HG03039 (cell line): ENCODE measurements around the gene PRPF31.

ENCODE experiments used
- ATAC-seq: cut with Tn5 transposase; IDR thresholded peaks from one replicate; pipeline ENCODE4 v1.9.1; 2021; ENCODE audit warnings: mild to moderate bottlenecking, moderate library complexity; ENCODE audit not compliant: unreplicated experiment

Gene PRPF31

DNA sequence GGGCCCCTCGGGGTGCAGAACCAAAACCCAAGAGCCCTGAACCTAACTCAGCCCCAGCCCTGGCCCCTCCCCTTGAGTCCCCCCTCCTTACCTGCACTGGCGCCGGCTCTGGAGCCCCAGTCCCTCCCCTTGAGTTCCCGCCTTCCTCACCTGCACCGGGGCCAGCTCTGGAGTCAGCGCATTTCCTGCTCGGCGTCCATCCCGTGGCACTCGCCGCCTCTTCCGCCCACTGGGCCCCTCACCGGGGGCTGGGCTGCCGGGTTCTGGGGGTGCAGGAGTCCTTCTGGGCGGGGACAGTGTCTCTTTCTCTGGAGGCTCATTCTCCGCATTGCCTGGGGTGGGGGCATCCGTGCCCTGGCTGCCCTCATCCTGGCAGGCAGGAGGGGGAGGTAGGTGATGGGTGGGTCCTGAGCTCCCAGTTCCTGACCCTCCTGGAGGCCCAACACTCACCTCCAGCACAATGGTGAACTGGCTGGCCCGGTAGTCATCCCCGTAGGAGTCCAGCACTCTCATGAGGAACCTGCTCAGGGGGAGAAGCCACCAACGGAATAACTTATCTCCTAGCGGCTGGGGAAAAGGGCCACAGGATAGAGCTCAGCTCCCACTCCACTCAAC lies 7.6 kb upstream of the PRPF31 start:
- ATAC-seq = no peak

DNA sequence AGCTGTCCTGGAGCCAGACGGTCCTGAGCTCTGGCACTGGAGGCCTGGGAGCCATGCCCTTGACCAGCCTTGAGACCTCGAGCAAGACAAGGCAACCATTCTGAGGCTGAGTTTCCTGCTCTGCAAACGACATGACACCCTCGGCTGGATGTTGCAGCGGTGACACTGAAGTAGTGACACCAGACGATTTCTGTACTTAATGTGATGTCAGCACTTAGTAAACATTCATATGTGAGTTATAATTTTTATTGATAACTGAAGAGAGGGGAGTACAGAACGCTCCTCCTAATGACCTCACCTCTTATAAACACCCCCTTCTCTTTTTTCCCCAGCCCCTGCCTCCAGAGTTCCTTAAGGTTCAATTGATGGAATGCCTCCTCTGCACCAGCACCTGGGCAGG lies 7.1 kb upstream of the PRPF31 start:
- no peak for ATAC-seq

DNA sequence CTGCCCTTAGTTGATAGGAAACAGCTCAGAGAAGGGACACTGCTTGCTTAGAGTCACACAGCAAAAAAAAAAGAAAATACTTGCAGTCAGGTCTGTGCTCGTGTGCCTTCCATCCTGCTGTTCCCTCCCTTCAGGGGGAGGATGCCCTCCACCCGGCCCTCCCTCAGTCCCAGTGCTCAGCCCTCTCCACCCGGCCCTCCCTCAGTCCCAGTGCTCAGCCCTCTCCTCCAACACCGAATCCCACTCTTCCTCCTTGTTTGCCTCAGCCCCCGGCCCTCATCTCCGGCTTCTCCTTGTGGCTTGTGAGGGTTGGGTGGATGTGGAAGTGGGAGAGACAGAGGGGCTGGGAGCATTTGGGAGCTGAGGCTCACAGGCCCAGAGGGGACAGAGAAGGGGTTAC lies 5.9 kb upstream of the PRPF31 start:
- no peak for ATAC-seq

DNA sequence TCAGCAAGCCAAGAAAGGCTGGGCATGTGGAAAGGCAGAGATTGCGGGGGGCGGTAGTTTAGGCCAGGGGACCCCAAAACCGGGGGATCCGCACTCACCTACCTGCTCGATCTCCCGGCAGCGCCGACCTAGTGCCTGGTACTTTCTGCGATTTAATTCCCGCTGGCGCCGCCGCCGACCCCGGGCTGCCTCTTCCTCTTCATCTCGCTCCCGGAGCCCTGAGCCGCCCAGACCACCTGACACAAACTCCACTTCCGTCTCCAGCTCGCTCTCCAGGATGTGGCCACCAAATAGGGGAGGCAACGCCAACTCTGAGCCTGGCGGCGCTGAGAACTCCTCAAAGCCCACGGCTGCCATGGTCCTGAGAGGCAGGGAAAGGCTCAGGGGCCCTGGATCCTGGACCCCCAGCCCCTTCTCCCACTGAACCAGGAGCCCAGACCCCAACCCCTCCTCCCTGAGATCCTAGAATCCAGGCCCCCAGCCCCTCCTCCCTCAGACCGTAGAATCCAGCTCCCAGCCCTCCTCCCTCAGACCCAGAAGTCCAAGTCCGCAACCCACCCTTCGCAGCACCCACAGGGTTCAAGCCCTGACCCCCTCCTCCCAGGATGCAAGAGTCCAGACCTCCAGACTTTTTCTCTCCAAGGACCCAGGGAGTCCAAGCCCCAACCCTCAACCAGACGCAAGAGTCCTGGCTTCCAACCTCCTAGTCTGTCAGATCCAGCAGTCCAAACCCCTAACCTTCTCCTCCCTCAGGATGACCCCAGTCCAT lies 1.0 kb upstream of the PRPF31 start:
- ATAC-seq = no peak

DNA sequence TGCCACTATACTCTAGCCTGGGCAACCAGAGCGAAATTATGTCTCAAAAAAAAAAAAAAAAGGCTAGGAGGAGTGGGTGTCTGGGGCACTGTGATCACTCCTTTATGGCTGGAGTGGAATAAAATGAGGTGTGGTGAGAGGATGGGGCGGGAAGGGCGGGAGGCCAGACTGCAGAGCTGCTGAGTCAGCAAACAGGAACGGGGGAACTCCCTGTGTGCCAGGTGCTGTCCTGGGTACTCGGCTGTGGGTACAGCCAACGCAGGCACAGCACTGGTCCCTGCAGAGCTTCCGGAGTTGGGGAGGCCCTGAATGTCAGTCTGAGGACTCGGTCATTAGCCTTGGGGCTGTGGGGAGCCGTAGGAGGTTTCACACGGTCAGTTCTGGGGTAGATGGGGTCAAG lies 5.7 kb downstream of the PRPF31 start:
- no peak for ATAC-seq

DNA sequence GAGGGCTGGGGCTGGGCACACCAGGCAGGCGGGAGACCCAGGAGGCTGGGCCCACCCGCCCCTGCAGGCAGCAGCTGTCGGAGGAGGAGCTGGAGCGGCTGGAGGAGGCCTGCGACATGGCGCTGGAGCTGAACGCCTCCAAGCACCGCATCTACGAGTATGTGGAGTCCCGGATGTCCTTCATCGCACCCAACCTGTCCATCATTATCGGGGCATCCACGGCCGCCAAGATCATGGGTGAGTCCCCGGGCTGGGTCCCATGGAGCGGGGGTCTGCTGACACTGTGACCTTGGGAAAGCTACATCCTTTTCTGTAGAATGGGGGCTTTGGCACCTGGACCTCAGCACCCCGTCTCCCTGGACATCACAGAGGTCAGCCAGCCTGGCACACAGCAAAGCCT lies 8.1 kb downstream of the PRPF31 start:
- no peak for ATAC-seq

DNA sequence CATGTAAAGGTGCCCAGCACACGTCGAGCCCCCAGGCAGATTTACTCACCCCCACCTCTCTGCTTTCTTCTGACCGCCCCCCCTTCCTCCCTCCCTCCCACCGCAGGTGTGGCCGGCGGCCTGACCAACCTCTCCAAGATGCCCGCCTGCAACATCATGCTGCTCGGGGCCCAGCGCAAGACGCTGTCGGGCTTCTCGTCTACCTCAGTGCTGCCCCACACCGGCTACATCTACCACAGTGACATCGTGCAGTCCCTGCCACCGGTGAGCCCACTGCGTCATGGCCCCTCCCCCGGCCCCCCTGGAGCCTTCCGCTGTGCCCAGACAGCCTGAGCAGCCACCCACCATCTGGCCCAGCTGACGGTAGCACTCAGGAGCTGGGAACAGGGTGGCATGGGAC lies 8.8 kb downstream of the PRPF31 start:
- no peak for ATAC-seq

DNA sequence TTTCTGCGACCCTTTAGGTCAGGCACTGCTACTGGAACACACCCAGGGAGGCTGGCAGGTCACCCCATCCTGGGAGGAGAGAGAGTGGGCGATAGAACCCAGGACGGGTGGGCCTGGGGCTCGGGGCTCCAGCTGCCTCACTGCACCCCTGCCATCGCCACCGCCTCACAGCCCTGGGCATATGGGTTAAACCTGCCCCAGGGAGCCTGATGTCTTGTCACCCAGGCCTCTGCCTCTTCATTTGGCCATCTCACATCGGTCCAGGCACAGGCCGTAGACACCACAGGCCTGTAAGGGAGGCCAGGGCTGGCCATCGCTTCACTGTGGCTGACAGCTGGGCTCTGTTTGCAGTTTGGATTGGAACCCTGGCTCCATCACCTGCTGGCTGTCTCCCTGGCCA lies 10.2 kb downstream of the PRPF31 start:
- ATAC-seq = no peak

DNA sequence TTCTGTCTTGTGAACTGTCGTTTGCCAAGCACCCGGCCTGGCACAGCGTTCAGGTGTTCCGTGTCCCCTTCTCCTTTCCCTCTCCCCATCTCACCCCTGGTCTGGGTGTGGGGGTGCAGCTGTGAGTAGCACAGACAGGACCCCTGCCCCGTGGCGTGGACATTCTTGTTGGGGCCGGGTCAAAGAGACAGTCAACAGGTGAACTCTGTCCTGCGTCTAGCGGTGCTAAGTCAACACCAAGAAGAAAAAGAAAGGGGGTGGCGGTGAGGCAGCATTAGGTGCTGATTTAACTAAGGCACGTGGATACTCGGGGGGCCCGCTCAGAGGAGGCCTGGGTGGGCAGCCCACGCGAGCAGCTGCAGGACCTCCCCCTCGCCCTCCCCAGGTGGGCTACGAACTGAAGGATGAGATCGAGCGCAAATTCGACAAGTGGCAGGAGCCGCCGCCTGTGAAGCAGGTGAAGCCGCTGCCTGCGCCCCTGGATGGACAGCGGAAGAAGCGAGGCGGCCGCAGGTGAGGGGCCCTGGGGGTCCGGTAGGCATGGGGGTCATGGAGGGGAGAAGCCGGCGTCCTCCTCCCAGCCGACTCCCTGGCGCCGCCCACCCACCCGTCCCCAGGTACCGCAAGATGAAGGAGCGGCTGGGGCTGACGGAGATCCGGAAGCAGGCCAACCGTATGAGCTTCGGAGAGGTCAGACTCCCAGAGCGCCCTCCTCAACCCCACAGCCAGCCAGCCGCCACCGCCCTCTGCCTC lies 12.3 kb downstream of the PRPF31 start:
- ATAC-seq = no peak

DNA sequence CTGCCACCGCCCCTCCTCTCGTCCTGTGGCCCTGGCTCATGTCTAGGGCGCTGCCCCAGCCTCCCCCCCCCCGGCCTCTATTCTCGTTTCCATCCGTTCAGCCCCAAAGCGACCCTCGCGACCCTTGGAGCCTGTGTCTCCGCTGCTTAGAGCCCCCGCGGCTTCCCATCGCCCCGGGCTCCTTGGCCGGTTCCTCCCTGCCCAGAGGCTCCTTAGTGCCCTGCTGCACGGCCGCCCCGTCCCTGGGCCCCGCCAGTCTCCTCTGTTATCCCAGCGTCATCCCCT lies 12.8 kb downstream of the PRPF31 start:
- ATAC-seq = no peak

DNA sequence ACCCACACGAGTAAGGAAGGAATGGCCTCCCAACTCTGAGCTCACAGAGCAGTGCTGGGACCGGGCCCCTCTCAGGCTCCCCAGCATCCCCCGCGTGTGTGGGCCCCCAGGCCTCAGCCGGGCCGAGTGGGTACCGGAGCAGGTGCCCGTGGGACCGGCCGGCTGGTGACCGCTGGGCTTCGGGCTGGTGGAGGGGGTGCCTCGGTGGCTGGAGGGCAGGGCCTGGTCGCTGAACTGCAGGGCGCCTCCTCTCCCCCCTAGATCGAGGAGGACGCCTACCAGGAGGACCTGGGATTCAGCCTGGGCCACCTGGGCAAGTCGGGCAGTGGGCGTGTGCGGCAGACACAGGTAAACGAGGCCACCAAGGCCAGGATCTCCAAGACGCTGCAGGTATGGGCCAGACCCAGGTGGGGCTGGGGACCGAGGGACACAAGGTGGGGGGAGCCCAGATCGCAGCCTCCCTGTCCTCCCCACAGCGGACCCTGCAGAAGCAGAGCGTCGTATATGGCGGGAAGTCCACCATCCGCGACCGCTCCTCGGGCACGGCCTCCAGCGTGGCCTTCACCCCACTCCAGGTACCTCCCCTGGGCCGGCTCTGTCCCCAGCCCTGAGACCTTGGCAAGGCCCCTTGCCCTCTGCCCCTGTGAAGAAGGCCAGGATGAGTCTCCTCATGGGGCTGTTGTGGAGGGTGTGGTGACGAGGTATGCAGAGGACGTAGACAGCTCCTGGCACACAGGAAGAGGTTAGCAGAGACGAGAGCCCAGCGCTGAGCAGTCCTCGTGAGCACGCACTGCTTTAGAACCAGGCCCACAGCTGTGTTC lies 13.5 kb downstream of the PRPF31 start:
- no peak for ATAC-seq

DNA sequence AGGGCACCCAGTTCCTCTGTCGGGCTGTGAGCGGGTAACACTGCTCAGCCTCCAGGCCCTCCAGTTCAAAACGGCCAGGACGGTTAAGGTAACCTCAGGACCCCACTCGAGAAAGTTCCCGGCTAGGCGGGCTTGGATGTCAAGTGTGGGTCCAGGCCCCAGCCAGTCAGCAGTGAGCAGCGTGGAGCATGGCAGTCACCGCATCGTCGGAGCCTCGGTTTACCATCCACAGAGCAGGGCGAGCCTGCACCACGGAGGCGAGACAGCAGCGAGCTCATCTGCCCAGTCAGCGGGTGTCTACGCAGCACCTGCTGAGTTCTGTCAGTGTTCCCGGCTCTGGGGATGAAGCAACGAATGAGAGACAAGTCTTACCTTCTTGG lies 14.1 kb downstream of the PRPF31 start:
- no peak for ATAC-seq

DNA sequence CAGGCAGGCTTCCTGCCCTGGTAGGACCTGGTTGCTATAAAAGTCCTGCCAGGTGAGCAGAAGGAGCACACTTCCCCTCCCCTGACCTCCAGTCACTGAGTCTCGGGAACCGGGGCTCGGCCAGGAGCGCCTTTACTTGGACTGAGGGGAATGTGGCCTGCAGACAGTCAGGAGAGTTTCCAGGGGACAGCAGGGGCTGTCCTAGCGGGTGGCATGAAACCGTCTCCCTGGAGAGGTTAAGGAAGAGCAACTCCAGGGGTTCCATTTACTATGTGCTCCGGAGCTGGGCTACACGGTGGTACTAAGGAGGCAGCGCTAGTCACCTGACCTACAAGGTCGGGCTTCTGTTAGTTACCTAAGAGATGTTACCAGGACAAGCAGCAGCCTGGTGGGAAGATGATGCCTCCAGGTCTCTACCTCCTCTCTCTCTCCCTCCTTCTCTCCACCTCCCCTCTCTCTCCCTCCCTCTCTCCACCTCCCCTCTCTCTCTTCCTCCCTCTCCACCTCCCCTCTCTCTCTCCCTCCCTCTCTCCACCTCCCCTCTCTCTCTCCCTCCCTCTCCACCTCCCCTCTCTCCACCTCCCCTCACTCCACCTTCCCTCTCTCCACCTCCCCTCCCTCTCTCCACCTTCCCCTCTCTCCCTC lies 17.9 kb downstream of the PRPF31 start:
- ATAC-seq = no peak

DNA sequence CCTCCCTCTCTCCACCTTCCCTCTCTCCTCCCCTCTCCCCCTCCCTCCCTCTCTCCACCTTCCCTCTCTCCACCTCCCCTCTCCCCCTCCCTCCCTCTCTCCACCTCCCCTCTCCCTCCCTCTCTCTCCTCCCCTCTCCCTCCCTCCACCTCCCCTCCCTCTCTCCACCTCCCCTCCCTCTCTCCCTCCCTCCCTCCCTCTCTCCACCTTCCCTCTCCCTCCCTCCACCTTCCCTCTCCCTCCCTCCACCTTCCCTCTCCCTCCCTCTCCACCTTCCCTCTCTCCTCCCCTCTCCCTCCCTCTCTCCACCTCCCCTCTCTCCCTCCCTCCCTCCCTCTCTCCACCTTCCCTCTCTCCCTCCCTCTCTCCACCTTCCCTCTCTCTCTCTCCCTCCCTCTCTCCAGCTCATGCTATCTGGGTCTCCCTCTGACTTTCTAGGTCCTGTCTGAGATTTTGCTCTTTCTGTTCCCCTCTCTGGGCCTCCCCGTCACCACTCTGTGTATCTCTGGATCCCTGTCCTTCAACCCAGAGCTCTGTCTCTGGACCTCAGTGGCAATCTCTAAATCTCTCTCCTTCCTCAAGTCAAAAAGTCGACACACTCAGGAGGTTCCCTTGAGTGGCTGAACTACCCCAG lies 18.5 kb downstream of the PRPF31 start:
- ATAC-seq = no peak

DNA sequence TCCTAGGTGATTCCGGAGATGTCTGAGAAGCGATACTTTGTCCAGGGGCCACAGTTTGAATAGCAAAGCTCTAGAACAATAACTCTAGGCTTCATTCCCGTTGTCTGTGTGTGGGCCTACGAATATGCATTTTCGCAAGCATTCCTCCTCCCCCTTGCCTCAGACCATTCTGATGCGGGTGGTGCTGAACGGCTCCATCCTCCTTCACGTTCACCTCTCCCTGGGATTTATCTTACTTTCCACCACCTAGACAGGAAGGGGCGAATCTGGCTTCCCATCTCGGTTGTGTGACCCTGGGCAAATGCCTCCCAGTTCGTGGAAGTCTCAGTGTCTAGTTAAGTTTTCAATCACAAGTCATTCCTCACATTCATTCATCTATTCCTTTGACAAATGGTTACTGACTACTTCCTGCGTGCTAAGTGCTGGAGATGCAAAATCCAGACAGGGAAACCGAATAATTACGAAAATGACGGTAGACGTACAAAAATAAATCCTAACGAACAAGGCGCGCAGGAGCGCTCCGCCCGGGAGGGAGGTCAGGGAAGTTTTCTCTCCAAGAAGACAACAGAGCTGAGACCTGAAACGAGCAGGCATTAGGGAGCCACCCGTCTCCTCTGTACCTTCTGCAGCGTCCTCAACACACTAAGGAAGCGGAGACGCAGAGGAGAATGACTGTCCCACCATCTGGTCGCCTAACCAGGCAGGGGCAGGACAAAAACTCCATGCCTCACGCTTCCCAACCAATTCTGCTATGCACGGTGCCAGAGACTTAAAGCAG lies 20.7 kb downstream of the PRPF31 start:
- ATAC-seq = no peak

DNA sequence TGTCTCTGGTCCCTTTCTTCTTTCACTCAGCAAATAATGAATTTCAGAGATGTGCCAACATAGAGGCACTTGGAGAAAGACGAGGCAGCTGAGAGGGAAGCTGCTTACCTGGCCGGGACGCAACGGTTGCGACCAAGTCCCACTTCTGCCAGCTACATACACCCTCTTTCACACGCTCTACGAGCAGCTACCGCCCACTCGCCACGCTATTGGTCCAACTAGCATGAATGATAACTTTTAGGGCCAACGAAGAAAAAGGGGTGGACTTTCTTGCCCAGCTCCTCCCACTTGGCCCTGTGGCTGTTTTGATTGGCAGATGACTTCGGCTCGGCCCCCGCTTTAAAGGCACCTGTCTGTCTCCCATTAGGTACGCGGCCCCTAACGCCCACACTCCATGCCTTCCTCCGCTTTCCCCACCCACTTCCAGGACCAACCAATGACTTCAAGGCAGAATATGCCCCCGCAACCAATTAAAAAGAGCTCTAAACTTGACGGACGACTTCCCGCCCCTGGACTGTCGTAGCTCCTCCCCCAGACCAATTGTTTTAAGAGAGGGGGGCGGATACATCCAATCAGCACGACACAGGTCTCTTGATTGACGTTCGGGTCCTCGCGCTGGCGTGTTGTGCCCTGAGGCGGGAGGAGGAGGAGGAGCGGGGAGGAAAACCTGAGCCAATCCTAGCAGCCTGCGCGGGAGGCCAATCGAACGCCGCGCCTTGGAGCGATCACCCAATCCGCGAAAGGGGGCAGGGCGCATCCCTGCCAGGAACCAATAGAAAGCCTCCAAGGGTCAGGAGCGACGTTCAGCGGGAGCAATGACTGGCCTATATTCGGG lies 21.5 kb downstream of the PRPF31 start:
- peak; percentile 71 for ATAC-seq

DNA sequence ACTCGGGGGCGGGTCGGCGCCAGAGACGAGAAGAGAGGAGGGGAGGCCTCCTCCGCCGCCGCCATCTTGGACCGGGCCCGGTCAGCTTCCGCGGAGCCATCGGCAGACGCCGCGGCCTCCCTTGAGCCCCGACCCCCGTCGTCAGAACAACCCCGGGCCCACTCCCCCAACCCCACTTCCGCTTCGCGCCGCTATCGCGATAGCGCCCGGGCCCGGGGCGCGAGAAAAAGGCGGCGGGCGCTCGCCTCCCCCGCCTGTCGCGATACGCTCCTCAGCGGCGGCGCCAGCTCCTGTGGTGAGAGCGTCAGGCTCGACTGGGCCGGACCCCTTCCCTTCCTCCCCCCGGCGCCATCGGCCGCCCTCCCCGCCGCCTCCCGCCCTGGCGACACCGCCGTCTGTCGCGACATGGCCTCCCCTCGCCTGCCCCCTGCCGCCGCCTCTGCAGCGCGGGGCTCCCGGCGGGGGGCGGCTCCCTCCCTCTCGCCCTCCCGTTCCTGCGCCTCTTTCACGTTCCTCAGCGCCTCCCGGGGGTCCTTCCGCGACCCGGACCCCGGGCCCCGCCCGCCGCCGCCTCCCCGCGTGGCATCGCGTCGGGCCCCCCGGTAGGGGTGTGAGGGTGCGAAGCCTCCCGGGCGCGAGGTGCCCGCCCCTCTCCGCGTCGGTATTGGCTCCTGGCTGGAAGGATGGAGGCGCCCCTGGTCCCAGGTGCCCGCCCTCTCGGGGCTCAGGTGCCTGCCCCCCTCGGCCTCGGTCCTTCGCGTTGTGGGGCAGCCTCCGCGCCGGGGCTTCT lies 22.3 kb downstream of the PRPF31 start, which contains the start of gene CNOT3:
TSS of gene CNOT3 (plus strand) at position 64 of the 790 bp plus-strand sequence. CDS start 5,217 bp downstream, outside the sequence.
- ATAC-seq = no peak
